Sigmoid colon (tissue), 4 donors: ENCODE data around the gene TUBGCP3.

Experiments
- POLR2A ChIP-seq, 2 donors: fragments of 450-650 bp; IDR thresholded peaks; one replicate each; pipeline ENCODE4 v1.6.1; 2016; ENCODE audit warnings: antibody characterized with exemption in 2 of 2, mild to moderate bottlenecking in 2 of 2, moderate library complexity in 2 of 2
- POLR2AphosphoS5 ChIP-seq, 4 donors: sonication (generic); formaldehyde crosslinking; IDR thresholded peaks; one replicate each; pipeline ENCODE4 v1.6.1; 2017; ENCODE audit warnings: antibody characterized with exemption in 4 of 4
- TF ChIP-seq, protein P1 (sequence below), 4 experiments: fragments of 450-650 bp in 3 of 4; fragments of 200-600 bp in 1 of 4; IDR thresholded peaks; one replicate each; pipeline ENCODE4 v1.5.1; 2016 to 2019; ENCODE audit warnings: antibody characterized with exemption in 4 of 4, mild to moderate bottlenecking in 3 of 4, moderate library complexity in 2 of 4

DNA sequence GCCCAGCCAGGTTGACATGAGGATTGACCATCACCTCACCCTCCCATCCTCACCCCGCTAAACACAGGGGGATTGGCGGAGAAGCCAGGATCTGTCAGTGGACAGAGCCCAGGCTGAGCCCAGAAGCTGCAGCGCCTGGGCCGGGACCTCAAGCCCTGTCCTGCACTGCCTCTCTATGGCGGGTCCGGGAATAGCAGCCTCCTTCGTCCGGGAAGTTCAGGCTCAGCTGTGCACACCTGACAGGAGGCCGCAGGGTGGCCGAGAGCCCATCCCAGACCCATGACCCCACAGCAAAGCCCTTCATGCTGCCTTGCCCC, 144.0 kb downstream of the TUBGCP3 start:
- TF ChIP-seq, protein P1, sequence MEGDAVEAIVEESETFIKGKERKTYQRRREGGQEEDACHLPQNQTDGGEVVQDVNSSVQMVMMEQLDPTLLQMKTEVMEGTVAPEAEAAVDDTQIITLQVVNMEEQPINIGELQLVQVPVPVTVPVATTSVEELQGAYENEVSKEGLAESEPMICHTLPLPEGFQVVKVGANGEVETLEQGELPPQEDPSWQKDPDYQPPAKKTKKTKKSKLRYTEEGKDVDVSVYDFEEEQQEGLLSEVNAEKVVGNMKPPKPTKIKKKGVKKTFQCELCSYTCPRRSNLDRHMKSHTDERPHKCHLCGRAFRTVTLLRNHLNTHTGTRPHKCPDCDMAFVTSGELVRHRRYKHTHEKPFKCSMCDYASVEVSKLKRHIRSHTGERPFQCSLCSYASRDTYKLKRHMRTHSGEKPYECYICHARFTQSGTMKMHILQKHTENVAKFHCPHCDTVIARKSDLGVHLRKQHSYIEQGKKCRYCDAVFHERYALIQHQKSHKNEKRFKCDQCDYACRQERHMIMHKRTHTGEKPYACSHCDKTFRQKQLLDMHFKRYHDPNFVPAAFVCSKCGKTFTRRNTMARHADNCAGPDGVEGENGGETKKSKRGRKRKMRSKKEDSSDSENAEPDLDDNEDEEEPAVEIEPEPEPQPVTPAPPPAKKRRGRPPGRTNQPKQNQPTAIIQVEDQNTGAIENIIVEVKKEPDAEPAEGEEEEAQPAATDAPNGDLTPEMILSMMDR (IDR thresholded peaks at IDR 0.05): peak; percentile 61 to 83 (median 76)
- no peak for TF ChIP-seq POLR2AphosphoS5 (IDR thresholded peaks at IDR 0.05)
- no peak for TF ChIP-seq POLR2A (IDR thresholded peaks at IDR 0.05)
